ENCODE measurements around the gene TCTA. TPM values are rescaled to one million over a fixed set of nuclear protein-coding genes. Genes with fewer than 3 reads are reported as not detected.

TCTA gene
- total RNA-seq, 3 donors from 2014 or later (not counting 1 experiment from before 2014, with no cell fraction given): 35.4 to 40.7 (median 36.7) TPM

DNA sequence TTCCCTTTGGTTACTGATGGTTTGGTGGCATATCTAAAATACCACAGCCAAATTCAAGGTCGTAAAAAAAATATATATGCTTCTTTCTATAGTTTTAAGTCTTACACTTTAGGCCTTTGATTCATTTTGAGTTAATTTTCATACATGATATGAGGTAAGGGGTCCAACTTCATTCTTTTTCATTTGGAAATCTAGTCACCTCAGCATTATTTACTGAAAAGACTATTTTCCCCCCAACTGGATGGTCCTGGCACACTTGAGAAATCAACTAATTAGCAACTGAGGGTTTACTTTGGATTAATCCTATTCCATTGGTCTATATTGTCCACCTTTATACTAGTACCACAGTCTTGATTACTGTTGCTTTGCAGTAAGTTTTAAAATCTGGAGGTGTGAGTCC is 26.6 kb upstream of the TCTA start:
- no peaks in the 10 kb centered on the region for H3K9me3 ChIP-seq (ENCODE audit: control insufficient read depth, insufficient read depth, low read length)
- no peaks in the 10 kb centered on the region for H3K27me3 Mint-ChIP-seq (ENCODE audit: low read depth in 2 of 2)
- peaks cover 45 to 59% of the 10 kb centered on the region in 2 donors for H3K4me1 Mint-ChIP-seq
- peak overlapping the region; percentile 80 to 84 for H3K27ac Mint-ChIP-seq
- no peak overlapping the region for H3K4me3 ChIP-seq (ENCODE audit: low read length)
- H3K27me3 ChIP-seq (ENCODE audit: control insufficient read depth, insufficient read depth, low read length): no peaks in the 10 kb centered on the region
- ATAC-seq (no peak), DNase-seq (no peak)
- peak overlapping the region; percentile 55 for H3K4me3 Mint-ChIP-seq
- peaks cover 2% of the 10 kb centered on the region for H3K36me3 ChIP-seq (ENCODE audit: control insufficient read depth, insufficient read depth, low read length)
- no peaks in the 10 kb centered on the region for H3K36me3 Mint-ChIP-seq
- WGBS (ENCODE audit: insufficient coverage): no CpG with 5 or more reads among the region's 1 CpG
- intact Hi-C loops (cut with micrococcal nuclease): loop anchor here (5.0 kb wide), 1 partner anchor 62 kb away; no protein-coding TSS in a partner anchor
- H3K9me3 Mint-ChIP-seq: no peaks in the 10 kb centered on the region
- TF ChIP-seq, protein P1, sequence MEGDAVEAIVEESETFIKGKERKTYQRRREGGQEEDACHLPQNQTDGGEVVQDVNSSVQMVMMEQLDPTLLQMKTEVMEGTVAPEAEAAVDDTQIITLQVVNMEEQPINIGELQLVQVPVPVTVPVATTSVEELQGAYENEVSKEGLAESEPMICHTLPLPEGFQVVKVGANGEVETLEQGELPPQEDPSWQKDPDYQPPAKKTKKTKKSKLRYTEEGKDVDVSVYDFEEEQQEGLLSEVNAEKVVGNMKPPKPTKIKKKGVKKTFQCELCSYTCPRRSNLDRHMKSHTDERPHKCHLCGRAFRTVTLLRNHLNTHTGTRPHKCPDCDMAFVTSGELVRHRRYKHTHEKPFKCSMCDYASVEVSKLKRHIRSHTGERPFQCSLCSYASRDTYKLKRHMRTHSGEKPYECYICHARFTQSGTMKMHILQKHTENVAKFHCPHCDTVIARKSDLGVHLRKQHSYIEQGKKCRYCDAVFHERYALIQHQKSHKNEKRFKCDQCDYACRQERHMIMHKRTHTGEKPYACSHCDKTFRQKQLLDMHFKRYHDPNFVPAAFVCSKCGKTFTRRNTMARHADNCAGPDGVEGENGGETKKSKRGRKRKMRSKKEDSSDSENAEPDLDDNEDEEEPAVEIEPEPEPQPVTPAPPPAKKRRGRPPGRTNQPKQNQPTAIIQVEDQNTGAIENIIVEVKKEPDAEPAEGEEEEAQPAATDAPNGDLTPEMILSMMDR (IDR thresholded peaks at IDR 0.05): no peak
- no peak overlapping the region for H3K27ac ChIP-seq (ENCODE audit: low read length)
- H3K4me1 ChIP-seq (ENCODE audit: control insufficient read depth, insufficient read depth, low read length): peaks cover 42% of the 10 kb centered on the region

DNA sequence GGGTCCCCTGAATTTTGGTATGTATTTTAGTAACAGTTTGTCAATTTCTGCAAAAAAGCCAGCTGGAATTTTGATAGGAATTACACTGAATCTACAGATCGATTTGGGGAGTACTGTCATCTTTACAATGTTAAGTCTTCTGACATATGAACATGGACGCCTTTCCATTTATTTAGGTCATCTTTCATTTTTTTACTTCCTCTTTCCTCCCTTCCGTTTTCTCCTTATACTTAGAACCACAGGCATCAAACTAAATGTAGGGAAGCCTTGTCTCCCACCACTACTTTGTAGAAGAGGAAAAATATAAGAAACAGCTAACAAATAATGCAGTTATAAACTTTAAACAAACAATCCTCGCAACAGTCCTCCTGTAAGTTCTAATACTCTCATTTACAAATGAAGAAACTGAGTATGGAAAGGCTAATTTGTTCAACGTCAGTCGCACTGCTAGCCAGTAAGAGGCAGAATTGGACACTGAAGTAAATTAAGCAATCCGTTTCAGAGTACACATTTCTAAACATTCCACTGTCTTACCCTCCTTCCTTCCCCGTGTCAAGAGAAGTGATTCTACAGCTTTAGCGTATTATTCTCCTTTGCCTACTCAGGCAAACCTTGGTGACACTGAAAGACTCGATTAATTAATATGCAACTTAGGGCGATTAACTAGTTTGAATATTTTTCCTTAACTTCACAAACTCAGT is 26.0 kb upstream of the TCTA start:
- Histone ChIP-seq H3K27me3 (ENCODE audit: control insufficient read depth, insufficient read depth, low read length) (no peaks in the 10 kb centered on the region), H3K4me1 (ENCODE audit: control insufficient read depth, insufficient read depth, low read length) (peaks cover 39% of the 10 kb centered on the region), H3K4me3 (ENCODE audit: low read length) (no peak overlapping the region), H3K9me3 (ENCODE audit: control insufficient read depth, insufficient read depth, low read length) (no peaks in the 10 kb centered on the region), H3K36me3 (ENCODE audit: control insufficient read depth, insufficient read depth, low read length) (peaks cover 2% of the 10 kb centered on the region), H3K27ac (ENCODE audit: low read length) (peak overlapping the region; percentile 33)
- intact Hi-C loops (cut with micrococcal nuclease): loop anchor here (5.0 kb wide), 1 partner anchor 61 kb away; no protein-coding TSS in a partner anchor
- 44% methylated on average over 7 of the region's 11 CpGs for WGBS (ENCODE audit: insufficient coverage)
- Mint-ChIP-seq H3K27ac (peak overlapping the region; percentile 80 to 84), H3K27me3 (ENCODE audit: low read depth in 2 of 2) (no peaks in the 10 kb centered on the region), H3K4me1 (peaks cover 45 to 59% of the 10 kb centered on the region in 2 donors), H3K4me3 (peak overlapping the region; percentile 55), H3K9me3 (no peaks in the 10 kb centered on the region), H3K36me3 (no peaks in the 10 kb centered on the region)
- DNase-seq (no peak), ATAC-seq (no peak)
- TF ChIP-seq, protein P1 (IDR thresholded peaks at IDR 0.05): no peak

DNA sequence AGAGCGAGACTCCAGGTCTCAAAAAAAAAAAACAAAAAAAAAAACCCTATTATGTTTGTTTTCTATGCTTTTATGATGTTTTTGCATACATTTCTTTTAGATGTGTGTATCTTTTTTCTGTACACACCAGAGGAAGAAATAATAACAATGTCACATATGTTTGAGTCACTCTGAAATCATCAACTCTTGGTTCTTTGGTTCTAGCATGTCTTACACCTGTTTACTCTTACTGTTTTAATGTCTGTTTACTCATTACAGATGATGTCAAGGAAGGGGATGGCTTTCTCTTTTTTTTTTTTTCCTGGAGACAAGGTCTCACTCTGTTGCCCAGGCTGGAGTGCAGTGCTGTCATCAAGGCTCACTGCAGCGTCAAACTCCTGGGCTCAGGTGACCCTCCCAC is 24.5 kb upstream of the TCTA start:
- 100% methylated on average over 1 of the region's 2 CpGs for WGBS (ENCODE audit: insufficient coverage)
- no peaks in the 10 kb centered on the region for H3K9me3 Mint-ChIP-seq

More for the DNA sequence above, 24.5 kb upstream of the TCTA start:
- no peaks in the 10 kb centered on the region for H3K9me3 ChIP-seq (ENCODE audit: control insufficient read depth, insufficient read depth, low read length)
- intact Hi-C loops (cut with micrococcal nuclease): loop anchor here (5.0 kb wide), 1 partner anchor 60 kb away; no protein-coding TSS in a partner anchor
- no peak overlapping the region for H3K4me3 ChIP-seq (ENCODE audit: low read length)
- Mint-ChIP-seq H3K27ac (peak overlapping the region; percentile 79 to 83), H3K4me3 (no peak overlapping the region), H3K27me3 (ENCODE audit: low read depth in 2 of 2) (no peaks in the 10 kb centered on the region), H3K36me3 (no peaks in the 10 kb centered on the region), H3K4me1 (peaks cover 49 to 57% of the 10 kb centered on the region in 2 donors)
- TF ChIP-seq, protein P1 (IDR thresholded peaks at IDR 0.05): no peak
- H3K36me3 ChIP-seq (ENCODE audit: control insufficient read depth, insufficient read depth, low read length): peaks cover 5% of the 10 kb centered on the region
- no peak for DNase-seq
- peaks cover 41% of the 10 kb centered on the region for H3K4me1 ChIP-seq (ENCODE audit: control insufficient read depth, insufficient read depth, low read length)
- H3K27ac ChIP-seq (ENCODE audit: low read length): no peak overlapping the region
- no peaks in the 10 kb centered on the region for H3K27me3 ChIP-seq (ENCODE audit: control insufficient read depth, insufficient read depth, low read length)
- peak in 2 of 3 donors; percentile 25 to 47 for ATAC-seq

All from natural killer cell (primary cell).